ENCODE measurements around the gene DIDO1.
A peak's percentile ranks its signal among the peaks of the same experiment; 100 is the strongest.
"Not testable (repeated sequence)": the region's sequence is repeated elsewhere in the genome, so short reads cannot be mapped to it uniquely, and the experiment has no call there.

DIDO1 gene

GRCh38 chr20:62875419-62876361 lies 50.6 kb downstream of the DIDO1 start:
- no peak for DNase-seq

- no peak for DNase-seq
These were observed 51.4 kb downstream of the DIDO1 start for GRCh38 chr20:62874964-62875344.

GRCh38 chr20:62873681-62874031 lies 52.6 kb downstream of the DIDO1 start:
- DNase-seq, result peak; percentile 54

- no peak for DNase-seq
These were observed 53.0 kb downstream of the DIDO1 start for GRCh38 chr20:62873280-62873679.

- no peak for DNase-seq
These were observed 53.4 kb downstream of the DIDO1 start for GRCh38 chr20:62872862-62873261.

- no peak for DNase-seq
These were observed 54.0 kb downstream of the DIDO1 start for GRCh38 chr20:62872184-62872847.

GRCh38 chr20:62864207-62864606 lies 62.1 kb downstream of the DIDO1 start:
- no peak for DNase-seq

GRCh38 chr20:62861726-62862336 lies 64.5 kb downstream of the DIDO1 start, which contains the start of gene TCFL5:
TCFL5 (minus strand) TSS chr20:62861822; CDS start chr20:62861670, 152 bp downstream.
- DNase-seq, result peak; percentile 94

GRCh38 chr20:62860924-62861691 lies 65.2 kb downstream of the DIDO1 start:
- DNase-seq, result peak; percentile 27

- DNase-seq, result no peak
These were observed 65.8 kb downstream of the DIDO1 start for GRCh38 chr20:62860391-62860923.

- DNase-seq, result no peak
These were observed 66.6 kb downstream of the DIDO1 start for GRCh38 chr20:62859721-62860120.

GRCh38 chr20:62858058-62858830 lies 68.1 kb downstream of the DIDO1 start:
- no peak for DNase-seq

- no peak for DNase-seq
These were observed 69.2 kb downstream of the DIDO1 start for GRCh38 chr20:62856931-62857619.

GRCh38 chr20:62855120-62855519 lies 71.2 kb downstream of the DIDO1 start:
- DNase-seq, result no peak

- DNase-seq, result no peak
These were observed 72.2 kb downstream of the DIDO1 start for GRCh38 chr20:62854121-62854520.

- DNase-seq, result not testable (repeated sequence)
These were observed 73.0 kb downstream of the DIDO1 start for GRCh38 chr20:62853304-62853703.

- DNase-seq, result no peak
These were observed 73.5 kb downstream of the DIDO1 start for GRCh38 chr20:62852841-62853240.

- no peak for DNase-seq
These were observed 74.1 kb downstream of the DIDO1 start for GRCh38 chr20:62852196-62852595.

GRCh38 chr20:62850333-62850974 lies 75.9 kb downstream of the DIDO1 start:
- no peak for DNase-seq

- no peak for DNase-seq
These were observed 76.9 kb downstream of the DIDO1 start for GRCh38 chr20:62849431-62849830.

GRCh38 chr20:62848917-62849316 lies 77.4 kb downstream of the DIDO1 start:
- DNase-seq, result not testable (repeated sequence)

Data from activated CD4-positive, alpha-beta T cell treated with anti-CD3 and anti-CD28 coated beads, Interleukin-10, Interleukin-2, amounts not matched to agents 100 ng/mL and 50 ng/mL, durations not matched to agents 16 hours and 8 hours (primary cell).